Fibroblast of mammary gland (primary cell): Measurements from ENCODE around the gene SCUBE1.

Source experiments
- DNase-seq: peaks from one replicate; pipeline ENCODE4 v3.0.0-alpha.2; 2010; ENCODE audit warnings: low read depth
- H3K4me3 ChIP-seq: 2 replicates; pipeline ENCODE4 v1.5.1; 2011; ENCODE audit warnings: low read depth, mild to moderate bottlenecking, low read length, moderate library complexity; ENCODE audit not compliant: control insufficient read depth
- TF ChIP-seq, protein P1 (sequence below): conservative IDR thresholded peaks from 2 replicates; pipeline ENCODE4 v1.5.1; 2011; ENCODE audit warnings: low read depth, low read length, inconsistent platforms; ENCODE audit not compliant: control insufficient read depth, insufficient read depth

The SCUBE1 gene

DNA sequence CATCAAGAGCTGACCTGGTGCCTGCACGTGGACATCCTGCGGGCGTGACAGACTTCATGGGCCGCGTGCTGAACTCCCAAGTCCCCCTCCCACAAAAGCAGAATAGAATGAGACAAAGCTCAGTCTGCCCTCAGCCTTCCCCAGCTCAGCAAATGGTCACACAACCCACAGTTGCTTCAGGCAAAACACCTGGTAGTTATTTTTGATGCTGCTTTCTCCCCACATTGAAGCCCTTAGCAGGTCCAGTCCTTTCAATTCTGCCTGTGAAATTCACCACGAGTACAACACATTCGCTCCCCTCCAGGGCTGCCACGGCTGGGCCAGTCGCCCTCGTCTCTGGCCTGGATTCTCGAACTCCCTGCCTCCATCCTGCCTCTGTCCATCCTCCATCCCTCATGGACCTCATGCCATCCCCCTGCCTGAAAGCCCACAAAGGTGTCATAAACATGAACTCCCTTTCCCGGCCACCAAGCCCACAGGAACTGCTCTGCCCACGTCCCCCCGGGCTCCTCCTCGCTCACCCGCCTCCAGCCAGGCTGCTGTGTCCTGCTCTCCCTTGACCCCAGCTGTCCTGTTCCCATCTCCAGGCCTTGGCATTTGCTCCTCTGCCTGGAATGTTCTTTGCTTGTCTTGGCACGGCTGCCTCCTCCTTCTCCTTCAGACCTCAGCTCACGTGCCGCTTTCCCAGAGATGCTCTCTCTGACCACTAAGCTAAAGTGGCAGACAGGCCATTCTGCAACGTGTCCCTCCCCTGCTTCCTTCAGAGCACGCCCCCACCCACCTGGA is 42.1 kb downstream of the SCUBE1 start:
- TF ChIP-seq, protein P1, sequence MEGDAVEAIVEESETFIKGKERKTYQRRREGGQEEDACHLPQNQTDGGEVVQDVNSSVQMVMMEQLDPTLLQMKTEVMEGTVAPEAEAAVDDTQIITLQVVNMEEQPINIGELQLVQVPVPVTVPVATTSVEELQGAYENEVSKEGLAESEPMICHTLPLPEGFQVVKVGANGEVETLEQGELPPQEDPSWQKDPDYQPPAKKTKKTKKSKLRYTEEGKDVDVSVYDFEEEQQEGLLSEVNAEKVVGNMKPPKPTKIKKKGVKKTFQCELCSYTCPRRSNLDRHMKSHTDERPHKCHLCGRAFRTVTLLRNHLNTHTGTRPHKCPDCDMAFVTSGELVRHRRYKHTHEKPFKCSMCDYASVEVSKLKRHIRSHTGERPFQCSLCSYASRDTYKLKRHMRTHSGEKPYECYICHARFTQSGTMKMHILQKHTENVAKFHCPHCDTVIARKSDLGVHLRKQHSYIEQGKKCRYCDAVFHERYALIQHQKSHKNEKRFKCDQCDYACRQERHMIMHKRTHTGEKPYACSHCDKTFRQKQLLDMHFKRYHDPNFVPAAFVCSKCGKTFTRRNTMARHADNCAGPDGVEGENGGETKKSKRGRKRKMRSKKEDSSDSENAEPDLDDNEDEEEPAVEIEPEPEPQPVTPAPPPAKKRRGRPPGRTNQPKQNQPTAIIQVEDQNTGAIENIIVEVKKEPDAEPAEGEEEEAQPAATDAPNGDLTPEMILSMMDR: no peak
- no peak for DNase-seq
- H3K4me3 ChIP-seq: no peak overlapping the region

GRCh38 chr22:43299736-43300135 is 43.4 kb downstream of the SCUBE1 start:
- no peak for DNase-seq
- TF ChIP-seq, protein P1: no peak
- H3K4me3 ChIP-seq: no peak overlapping the region

DNA sequence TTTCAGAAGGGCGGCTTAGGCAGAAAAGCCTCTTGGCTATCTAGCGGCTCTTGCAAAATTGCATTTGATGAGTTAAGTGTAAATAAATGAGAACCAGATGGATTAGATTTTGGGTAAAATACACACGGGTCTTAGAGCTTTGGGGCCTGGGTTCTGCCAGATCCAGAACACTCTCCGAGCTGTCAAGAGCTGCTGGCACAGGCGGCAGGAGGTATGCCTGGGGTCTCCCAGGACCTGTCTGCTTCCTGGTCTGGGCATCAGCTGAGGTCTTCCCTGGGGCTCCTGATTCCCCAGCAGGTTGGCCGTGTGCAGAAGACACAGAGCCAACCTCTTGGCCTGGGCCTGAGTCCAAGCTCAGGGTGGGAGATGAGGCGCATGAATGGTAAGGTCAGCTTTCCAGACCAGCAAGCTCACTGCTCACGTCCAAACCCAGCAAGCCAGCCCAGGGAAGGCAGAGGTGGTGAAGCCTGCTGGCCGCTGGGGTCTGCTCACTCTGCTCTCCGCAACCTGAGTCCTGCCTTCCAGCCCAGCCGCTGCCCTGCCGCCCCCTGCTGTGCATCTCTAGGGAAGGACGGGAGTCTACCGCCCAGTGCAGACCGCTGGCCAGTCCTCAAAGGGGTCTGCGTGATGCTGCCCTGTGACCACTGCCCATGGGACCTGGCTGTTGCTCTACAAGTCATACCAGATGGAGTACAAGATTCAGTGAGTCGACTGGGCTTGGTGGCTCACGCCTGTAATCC is 44.9 kb downstream of the SCUBE1 start:
- TF ChIP-seq, protein P1: no peak
- no peak overlapping the region for H3K4me3 ChIP-seq
- peak; percentile 21 for DNase-seq

- no peak for DNase-seq
- H3K4me3 ChIP-seq: no peak overlapping the region
- TF ChIP-seq, protein P1: no peak
These were observed 45.7 kb downstream of the SCUBE1 start for GRCh38 chr22:43297270-43298061.

DNA sequence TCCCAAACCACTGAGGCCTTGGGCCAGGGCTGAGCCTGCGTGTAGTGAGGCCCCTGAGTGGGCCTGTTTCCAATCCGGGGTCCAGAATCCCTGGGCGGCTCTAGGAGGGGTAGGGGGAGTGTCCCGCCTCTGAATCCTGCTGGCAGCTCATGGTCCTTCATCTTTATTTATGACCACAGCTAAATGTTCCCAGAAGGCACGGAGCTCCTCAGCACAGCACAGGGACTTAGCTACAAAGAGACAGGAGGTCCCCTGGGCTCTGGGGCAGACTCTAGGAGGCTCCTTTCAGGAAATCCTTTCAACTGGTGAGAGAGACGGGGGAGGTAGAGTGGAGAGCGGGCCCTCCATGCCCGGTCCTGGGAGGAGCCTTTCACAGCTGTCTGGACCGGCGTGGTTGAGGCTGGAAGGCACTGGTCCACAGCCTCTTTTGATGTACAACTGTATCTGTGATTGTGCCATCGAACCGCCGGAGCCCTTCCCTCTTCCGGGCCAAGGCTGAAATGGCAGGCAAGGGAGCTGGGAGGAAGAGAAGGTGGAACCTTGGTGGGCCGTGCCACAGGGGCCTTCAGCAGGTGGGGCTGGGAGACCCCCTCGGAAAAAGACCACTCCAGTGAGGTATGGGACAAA is 46.8 kb downstream of the SCUBE1 start:
- TF ChIP-seq, protein P1: no peak
- no peak overlapping the region for H3K4me3 ChIP-seq
- DNase-seq: no peak

DNA sequence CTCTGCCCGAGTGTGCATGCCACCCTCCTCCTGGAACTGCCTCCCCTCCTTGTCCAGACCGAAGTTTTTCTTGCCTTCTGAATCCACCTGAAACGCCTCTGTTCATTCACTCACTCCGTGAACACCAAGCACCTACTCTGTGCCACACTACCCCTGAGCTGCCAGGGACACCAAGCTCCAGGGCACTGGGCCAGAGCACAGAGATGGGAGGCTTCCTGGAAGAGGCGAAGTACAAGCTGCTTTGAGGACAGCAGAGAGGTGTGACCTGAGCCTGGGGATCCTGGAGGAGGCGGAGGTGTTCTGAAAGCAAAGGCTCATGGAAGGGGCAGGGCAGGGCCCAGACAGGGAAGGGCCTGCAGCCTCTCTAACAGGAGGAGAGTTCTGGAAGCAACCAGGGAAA is 47.5 kb downstream of the SCUBE1 start:
- TF ChIP-seq, protein P1: no peak
- DNase-seq: no peak
- H3K4me3 ChIP-seq: no peak overlapping the region
